Activated CD8-positive, alpha-beta T cell treated with anti-CD3 and anti-CD28 coated beads, Interleukin-2, amount 10 ng/mL, durations not matched to agents 7 days and 5 days (primary cell): ENCODE measurements around the gene ARHGAP19. TPM values are rescaled to one million over a fixed set of nuclear protein-coding genes. Genes with fewer than 3 reads are reported as not detected.

Experiments used
- ATAC-seq: fragments of 150-1000 bp; cut with Tn5 transposase; one replicate; pipeline ENCODE4 v1.10.0; 2021; ENCODE audit warnings: moderate library complexity
- CTCF ChIA-PET: fragments of 350-600 bp; sonication (Branson Sonifier 250); formaldehyde crosslinking; loops from one replicate; lab custom pipeline; 2021; ENCODE audit warnings: antibody characterized with exemption; lab: Charles Lee
- POLR2A ChIA-PET: fragments of 350-600 bp; sonication (Branson Sonifier 250); formaldehyde crosslinking; loops from one replicate; lab custom pipeline; 2021; ENCODE audit warnings: antibody characterized with exemption; lab: Charles Lee
- DNase-seq: peaks from one replicate; pipeline ENCODE4 v3.0.0-alpha.2; 2020
- H3K27ac Mint-ChIP-seq: one replicate; pipeline ENCODE4 v1.8.0; 2021; ENCODE audit warnings: mild to moderate bottlenecking, mixed read lengths
- H3K27me3 Mint-ChIP-seq: one replicate; pipeline ENCODE4 v1.8.0; 2021; ENCODE audit warnings: low read depth, mixed read lengths
- H3K36me3 Mint-ChIP-seq: one replicate; pipeline ENCODE4 v1.8.0; 2021; ENCODE audit warnings: low read depth, mixed read lengths
- H3K4me1 Mint-ChIP-seq: one replicate; pipeline ENCODE4 v1.8.0; 2021; ENCODE audit warnings: low read depth, mixed read lengths
- H3K4me3 Mint-ChIP-seq: one replicate; pipeline ENCODE4 v1.8.0; 2021; ENCODE audit warnings: mild to moderate bottlenecking, mixed read lengths
- H3K9me3 Mint-ChIP-seq: one replicate; pipeline ENCODE4 v1.8.0; 2022; ENCODE audit warnings: mixed read lengths; ENCODE audit not compliant: insufficient read depth
- total RNA-seq, 2 experiments: library from RNA; stranded (reverse); gene quantifications; one replicate each; pipeline ENCODE4 v1.2.3, GENCODE V29; 2021

Gene ARHGAP19
- total RNA-seq, 2 experiments from 2014 or later = 42.6 to 51.2 TPM

DNA sequence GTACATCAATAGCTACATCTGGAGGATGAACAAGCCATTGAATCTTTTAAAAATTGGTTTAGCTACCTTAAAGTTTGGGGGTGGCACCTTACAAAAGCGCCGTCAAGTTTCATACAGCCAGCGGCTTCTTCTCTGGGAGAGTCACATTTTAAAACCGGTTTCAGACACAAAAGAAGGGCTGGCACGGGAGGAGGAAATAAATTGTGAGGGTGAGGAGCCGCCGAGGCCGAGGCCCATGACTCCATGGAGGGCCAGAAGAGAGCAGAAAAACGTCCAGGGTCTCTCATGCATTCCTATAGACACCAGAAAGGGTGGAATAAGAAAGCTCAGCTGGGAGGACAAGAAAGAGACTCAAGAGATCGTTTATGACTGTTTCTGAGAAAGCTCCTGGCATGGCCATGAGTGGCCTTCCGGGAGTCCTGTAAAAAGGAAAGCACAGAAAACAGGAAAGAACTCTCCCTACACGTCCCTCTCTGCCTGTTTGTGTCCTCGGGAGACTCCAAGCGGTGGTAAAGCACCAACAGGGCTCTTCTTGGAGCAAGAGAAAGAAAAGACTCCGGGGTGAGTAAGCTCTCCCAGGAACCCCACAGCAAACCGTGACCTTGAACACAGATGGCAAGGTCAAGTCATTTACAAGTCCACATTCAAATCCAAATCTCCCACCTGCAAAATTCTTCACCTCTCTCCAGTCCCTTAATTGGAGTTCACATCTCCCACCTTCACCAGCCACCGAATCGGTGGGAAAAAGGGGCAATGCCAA, 40.3 kb upstream of the ARHGAP19 start:
- Mint-ChIP-seq H3K27me3 (peaks cover 18% of the 10 kb centered on the region), H3K4me1 (peaks cover 38% of the 10 kb centered on the region), H3K4me3 (peak overlapping the region; percentile 75), H3K9me3 (no peaks in the 10 kb centered on the region), H3K27ac (peak overlapping the region; percentile 91), H3K36me3 (peaks cover 27% of the 10 kb centered on the region)
- no peak for DNase-seq
- POLR2A ChIA-PET = interaction anchor here (0.9 to 5.0 kb wide), 5 partner anchors 11 to 68 kb away, joined by 3 to 46 read pairs (median 6); partner anchors contain the start of genes FRAT1 and RRP12
- no peak for ATAC-seq
- CTCF ChIA-PET = interaction anchor here (0.7 to 3.7 kb wide), 16 partner anchors 8 to 260 kb away, joined by 3 to 24 read pairs (median 4); partner anchors contain the start of genes ARHGAP19 and FRAT1

DNA sequence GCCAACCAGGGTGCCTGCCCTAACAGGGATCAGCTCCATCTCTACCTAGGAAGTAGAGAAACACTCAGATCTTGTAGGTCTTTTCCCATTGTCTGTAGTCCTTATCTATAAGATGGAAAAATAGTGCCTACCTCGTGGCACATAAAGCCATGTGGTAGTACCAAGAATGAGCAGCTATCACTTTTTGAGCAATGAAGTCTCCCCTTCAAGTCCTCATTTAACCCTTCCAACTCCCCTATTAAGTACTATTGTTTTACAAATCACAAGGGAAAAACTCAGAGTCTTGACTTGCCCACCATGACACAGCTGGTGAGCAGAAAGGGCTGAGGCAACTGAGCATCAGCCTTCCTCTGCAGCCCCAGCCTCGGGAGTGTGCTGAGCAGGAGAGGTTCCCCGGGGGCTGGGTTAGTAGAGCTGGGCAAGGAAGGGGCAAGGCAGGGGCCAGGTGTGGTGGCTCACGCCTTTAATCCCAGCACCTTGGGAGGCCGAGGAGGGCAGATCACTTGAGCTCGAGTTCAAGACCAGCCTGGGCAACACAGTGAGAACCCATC, 38.8 kb upstream of the ARHGAP19 start:
- Mint-ChIP-seq H3K4me3 (peak overlapping the region; percentile 6), H3K36me3 (peaks cover 27% of the 10 kb centered on the region), H3K9me3 (no peaks in the 10 kb centered on the region), H3K27me3 (peaks cover 4% of the 10 kb centered on the region), H3K4me1 (peaks cover 51% of the 10 kb centered on the region), H3K27ac (no peak overlapping the region)
- ChIA-PET CTCF (interaction anchor here (1.2 to 3.7 kb wide), 4 partner anchors 9 to 121 kb away, joined by 3 to 24 read pairs (median 12); partner anchors contain the start of gene FRAT1), POLR2A (interaction anchor here (0.6 to 5.0 kb wide), 2 partner anchors 12 to 16 kb away, joined by 4 to 46 read pairs; partner anchors contain the start of gene FRAT1)
- DNase-seq (no peak), ATAC-seq (no peak)

GRCh38 chr10:97329766-97330165, 37.3 kb upstream of the ARHGAP19 start:
- peaks cover 27% of the 10 kb centered on the region for H3K36me3 Mint-ChIP-seq
- no peaks in the 10 kb centered on the region for H3K27me3 Mint-ChIP-seq
- ATAC-seq (no peak), DNase-seq (no peak)
- POLR2A ChIA-PET = interaction anchor here (2.6 to 5.0 kb wide), 2 partner anchors 10 kb away, joined by 14 to 46 read pairs; partner anchors contain the start of gene FRAT1
- no peak overlapping the region for H3K4me3 Mint-ChIP-seq
- no peaks in the 10 kb centered on the region for H3K9me3 Mint-ChIP-seq
- H3K27ac Mint-ChIP-seq = no peak overlapping the region
- H3K4me1 Mint-ChIP-seq = peaks cover 50% of the 10 kb centered on the region
- CTCF ChIA-PET = interaction anchor here (1.2 to 1.5 kb wide), 2 partner anchors 10 to 51 kb away, joined by 3 to 6 read pairs; no protein-coding TSS in a partner anchor

DNA sequence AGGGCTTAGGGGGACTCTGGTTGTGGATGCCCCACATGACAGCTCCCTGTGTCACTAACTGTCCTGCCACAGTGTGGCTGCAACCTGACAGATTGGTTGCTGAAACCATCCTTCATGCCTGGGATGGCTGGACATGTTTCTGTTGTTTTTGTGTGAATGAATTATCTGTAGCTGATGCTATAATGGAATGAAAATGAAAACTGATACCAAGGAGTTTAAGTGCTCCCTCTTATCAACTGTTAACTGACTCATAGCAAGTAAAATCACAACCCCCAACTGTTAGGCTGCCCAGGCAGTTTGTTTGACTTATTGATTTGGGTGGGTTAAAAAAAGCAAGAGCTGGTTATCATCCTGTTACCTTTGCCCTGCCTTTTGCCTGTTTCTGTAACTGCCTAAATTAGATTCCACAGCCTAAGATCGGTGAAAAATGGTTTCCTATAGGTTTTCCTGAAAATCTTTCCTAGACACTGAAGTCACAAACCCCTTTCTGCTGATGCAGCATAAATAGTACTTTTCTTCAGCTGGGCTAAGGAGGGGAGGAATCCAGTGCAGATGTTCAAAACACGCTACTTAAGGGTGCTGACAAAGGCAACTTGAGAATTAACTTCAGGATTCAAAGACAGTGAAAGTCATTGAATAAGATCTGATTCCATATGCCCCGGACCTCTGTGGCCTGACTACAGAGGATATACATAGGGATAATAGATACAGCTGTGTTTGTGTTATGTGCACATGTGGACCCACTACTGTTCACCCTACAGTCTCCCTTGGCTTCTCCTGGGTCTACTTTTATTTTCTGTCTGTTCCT, 36.4 kb upstream of the ARHGAP19 start:
- ATAC-seq (no peak), DNase-seq (no peak)
- H3K27me3 Mint-ChIP-seq = no peaks in the 10 kb centered on the region
- peaks cover 50% of the 10 kb centered on the region for H3K4me1 Mint-ChIP-seq
- no peak overlapping the region for H3K4me3 Mint-ChIP-seq
- H3K9me3 Mint-ChIP-seq = no peaks in the 10 kb centered on the region
- no peak overlapping the region for H3K27ac Mint-ChIP-seq
- ChIA-PET POLR2A (interaction anchor here (2.6 kb wide), 1 partner anchor 9 kb away, joined by 14 read pairs; the partner anchor contains the start of gene FRAT1), CTCF (interaction anchor here (1.2 to 1.5 kb wide), 3 partner anchors 9 to 72 kb away, joined by 3 to 8 read pairs (median 6); partner anchors contain the start of gene RRP12)
- peaks cover 27% of the 10 kb centered on the region for H3K36me3 Mint-ChIP-seq

GRCh38 chr10:97327348-97328294, 35.2 kb upstream of the ARHGAP19 start:
- H3K27me3 Mint-ChIP-seq = no peaks in the 10 kb centered on the region
- POLR2A ChIA-PET = interaction anchor here (0.6 to 2.6 kb wide), 3 partner anchors 8 to 36 kb away, joined by 3 to 14 read pairs (median 3); partner anchors contain the start of genes ARHGAP19 and FRAT1
- H3K36me3 Mint-ChIP-seq = peaks cover 17% of the 10 kb centered on the region
- H3K4me3 Mint-ChIP-seq = no peak overlapping the region
- no peak for DNase-seq
- ATAC-seq = no peak
- H3K9me3 Mint-ChIP-seq = no peaks in the 10 kb centered on the region
- CTCF ChIA-PET = interaction anchor here (0.6 to 1.4 kb wide), 2 partner anchors 10 to 49 kb away, joined by 4 to 8 read pairs; no protein-coding TSS in a partner anchor
- peaks cover 40% of the 10 kb centered on the region for H3K4me1 Mint-ChIP-seq
- H3K27ac Mint-ChIP-seq = peak overlapping the region; percentile 36

DNA sequence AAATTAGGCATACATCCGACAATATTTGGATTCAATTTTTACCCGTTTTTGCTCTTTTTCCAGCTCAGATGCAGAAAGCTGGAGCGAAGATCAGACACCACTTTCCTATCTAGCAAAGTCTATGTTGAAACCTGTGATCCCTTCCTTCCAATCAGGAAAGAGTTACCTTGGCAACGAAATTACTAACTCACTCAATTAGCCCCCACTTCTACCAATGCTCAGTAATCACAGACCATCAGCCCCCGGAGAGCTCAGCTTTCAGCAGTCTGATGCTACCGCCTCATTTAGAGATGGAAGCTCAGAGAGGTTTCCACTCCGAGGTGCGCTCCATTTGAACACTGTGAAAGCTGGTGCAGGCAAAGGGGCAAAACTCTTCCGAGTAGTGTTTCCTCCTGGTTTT, 33.3 kb upstream of the ARHGAP19 start:
- Mint-ChIP-seq H3K27me3 (no peaks in the 10 kb centered on the region), H3K27ac (no peak overlapping the region), H3K36me3 (peaks cover 5% of the 10 kb centered on the region), H3K4me1 (peaks cover 37% of the 10 kb centered on the region), H3K9me3 (no peaks in the 10 kb centered on the region), H3K4me3 (no peak overlapping the region)
- ChIA-PET CTCF (interaction anchor here (1.0 to 1.8 kb wide), 2 partner anchors 39 to 47 kb away, joined by 3 to 7 read pairs; no protein-coding TSS in a partner anchor), POLR2A (interaction anchor here (1.6 kb wide), 1 partner anchor 9 kb away, joined by 5 read pairs; the partner anchor contains the start of gene FRAT2)
- DNase-seq (no peak), ATAC-seq (no peak)

DNA sequence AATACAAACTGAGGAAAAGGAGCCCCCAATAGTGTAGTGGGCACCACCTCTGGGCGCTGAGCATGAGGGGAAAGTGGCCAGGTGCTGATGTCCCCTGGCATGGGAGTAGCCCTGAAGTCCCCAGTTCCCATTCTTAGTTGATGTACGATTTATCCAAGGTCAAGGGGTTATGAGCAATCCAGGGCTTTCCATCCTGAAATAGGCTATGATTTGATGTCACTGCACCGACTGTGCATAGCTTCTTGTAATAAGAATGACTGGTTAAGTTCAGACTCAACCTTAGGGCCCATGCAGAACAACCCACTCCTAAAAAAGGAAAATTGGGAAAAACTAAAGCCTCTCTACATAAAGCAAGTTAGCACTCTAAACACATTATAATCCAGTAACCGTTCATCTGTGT, 31.1 kb upstream of the ARHGAP19 start:
- no peak for DNase-seq
- Mint-ChIP-seq H3K4me3 (no peak overlapping the region), H3K36me3 (no peaks in the 10 kb centered on the region), H3K27ac (no peak overlapping the region), H3K27me3 (no peaks in the 10 kb centered on the region), H3K4me1 (peaks cover 43% of the 10 kb centered on the region), H3K9me3 (no peaks in the 10 kb centered on the region)
- no peak for ATAC-seq
- ChIA-PET CTCF (no interaction called here), POLR2A (no interaction called here)

DNA sequence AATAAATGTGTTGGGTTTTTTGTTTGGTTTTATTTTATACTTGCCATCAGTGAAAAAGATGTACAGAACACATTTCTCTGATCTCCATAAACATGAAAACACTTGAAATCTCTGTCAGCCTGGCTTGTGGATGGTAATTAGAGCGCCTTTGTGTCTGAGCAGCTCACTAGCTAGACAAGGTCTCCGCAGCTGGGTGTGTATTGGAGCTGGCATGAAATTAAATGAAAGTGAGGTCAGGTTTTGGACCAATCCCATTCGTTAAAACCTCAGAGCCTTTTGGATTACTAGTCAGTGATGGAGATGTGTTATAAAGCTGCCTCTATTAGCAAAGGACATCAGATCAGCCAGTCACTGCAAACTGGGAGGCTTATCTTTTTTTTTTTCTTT, 29.4 kb upstream of the ARHGAP19 start:
- DNase-seq (no peak), ATAC-seq (no peak)
- Mint-ChIP-seq H3K4me3 (peak overlapping the region; percentile 82), H3K27me3 (no peaks in the 10 kb centered on the region), H3K36me3 (no peaks in the 10 kb centered on the region), H3K4me1 (peaks cover 34% of the 10 kb centered on the region), H3K9me3 (no peaks in the 10 kb centered on the region), H3K27ac (no peak overlapping the region)
- POLR2A ChIA-PET = interaction anchor here (1.0 kb wide), 1 partner anchor 12 kb away, joined by 3 read pairs; no protein-coding TSS in a partner anchor
- CTCF ChIA-PET = interaction anchor here (1.0 to 2.3 kb wide), 2 partner anchors 10 to 43 kb away, joined by 4 to 19 read pairs; no protein-coding TSS in a partner anchor

DNA sequence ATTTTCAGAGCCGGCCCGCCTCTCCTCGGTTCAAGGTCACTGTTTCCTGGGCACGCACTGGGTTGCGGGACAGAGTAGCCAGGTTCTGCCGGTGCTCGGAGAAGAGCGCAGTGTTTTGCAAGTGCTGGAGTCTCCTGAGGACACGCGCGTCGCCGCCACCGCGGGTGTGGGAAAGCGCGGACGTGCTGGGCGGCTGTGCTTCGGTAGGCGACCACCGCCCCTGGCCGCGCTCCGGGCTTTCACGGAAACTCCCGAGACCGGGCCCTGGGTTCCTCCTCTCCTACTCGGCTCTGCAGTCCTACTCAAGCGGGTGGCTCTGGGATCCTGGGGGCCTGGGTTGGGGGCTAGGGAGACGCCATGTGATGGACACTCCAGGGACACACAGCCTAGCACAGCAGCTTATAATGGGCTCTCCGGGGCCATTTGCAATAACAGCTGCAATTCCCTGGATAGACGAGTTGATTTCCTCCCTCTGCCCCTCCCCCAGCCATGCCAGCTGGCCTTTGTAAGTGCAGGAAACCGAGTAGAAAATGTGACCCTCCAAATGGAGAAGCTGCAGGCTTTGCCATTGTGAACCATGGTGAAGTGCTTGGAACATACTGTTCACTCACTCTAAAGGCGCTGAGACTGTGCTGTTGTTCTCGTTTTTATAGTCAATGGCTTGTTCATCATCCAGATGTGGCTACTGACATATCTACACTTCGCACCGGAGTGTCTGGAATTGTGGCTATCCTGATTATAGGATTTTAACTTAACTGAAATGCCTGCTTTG, 28.8 kb upstream of the ARHGAP19 start:
- ATAC-seq = no peak
- H3K4me3 Mint-ChIP-seq = peak overlapping the region; percentile 82
- H3K4me1 Mint-ChIP-seq = peaks cover 29% of the 10 kb centered on the region
- H3K9me3 Mint-ChIP-seq = no peaks in the 10 kb centered on the region
- POLR2A ChIA-PET = no interaction called here
- DNase-seq = no peak
- CTCF ChIA-PET = interaction anchor here (2.3 kb wide), 1 partner anchor 11 kb away, joined by 19 read pairs; no protein-coding TSS in a partner anchor
- no peaks in the 10 kb centered on the region for H3K36me3 Mint-ChIP-seq
- H3K27me3 Mint-ChIP-seq = no peaks in the 10 kb centered on the region
- H3K27ac Mint-ChIP-seq = peak overlapping the region; percentile 81
